Ascending aorta (tissue), 2 donors: ENCODE measurements around the gene KLRD1. TPM values are rescaled to one million over a fixed set of nuclear protein-coding genes. Genes with fewer than 3 reads are reported as not detected.
A peak's percentile ranks its signal among the peaks of the same experiment; 100 is the strongest.
"Not testable (repeated sequence)": the region's sequence is repeated elsewhere in the genome, so short reads cannot be mapped to it uniquely, and the experiment has no call there.

ENCODE experiments used
- DNase-seq, 2 donors: peaks; one replicate each; pipeline ENCODE4 v3.0.0-alpha.2; 2019; ENCODE audit warnings: low spot score in 2 of 2
- H3K27ac ChIP-seq, 2 donors: fragments of 200-600 bp; sonication (generic); one replicate each; pipeline ENCODE4 v1.5.1; 2016 to 2017; ENCODE audit warnings: mild to moderate bottlenecking in 1 of 2
- H3K27me3 ChIP-seq: fragments of 200-600 bp; sonication (generic); one replicate; pipeline ENCODE4 v1.5.1; 2017
- H3K36me3 ChIP-seq, 2 donors: fragments of 200-600 bp; sonication (generic); one replicate each; pipeline ENCODE4 v1.5.1; 2016
- H3K4me1 ChIP-seq, 2 donors: fragments of 200-600 bp; sonication (generic); one replicate each; pipeline ENCODE4 v1.5.1; 2016 to 2017; ENCODE audit warnings: mild to moderate bottlenecking in 1 of 2
- H3K4me3 ChIP-seq, 2 donors: fragments of 200-600 bp; sonication (generic); one replicate each; pipeline ENCODE4 v1.5.1; 2016 to 2017; ENCODE audit warnings: mild to moderate bottlenecking in 1 of 2
- H3K9me3 ChIP-seq, 2 donors: fragments of 200-600 bp; sonication (generic); one replicate each; pipeline ENCODE4 v1.5.1; 2016
- CTCF ChIP-seq, 3 experiments: fragments of 200-600 bp in 2 of 3; fragments of 450-650 bp in 1 of 3; sonication (generic) in 2 of 3; IDR thresholded peaks; one replicate each; pipeline ENCODE4 v1.5.1; 2016 to 2019; ENCODE audit warnings: antibody characterized with exemption in 3 of 3, mild to moderate bottlenecking in 1 of 3, moderate library complexity in 1 of 3
- intact Hi-C: fragments of 100-400 bp; cut with DNase I; formaldehyde crosslinking; loops from one replicate; pipeline ENCODE4 v1.15.1; 2023
- total RNA-seq: library from RNA; depleted of rRNA; stranded (reverse); fragments of >200 nt; gene quantifications from one replicate; pipeline ENCODE4 v1.1.0, GENCODE V29; 2016

KLRD1 gene
- total RNA-seq, 1 donor from 2014 or later, result 0.11 TPM

- Histone ChIP-seq H3K27ac (no peak overlapping the region), H3K9me3 (no peaks in the 10 kb centered on the region), H3K36me3 (no peaks in the 10 kb centered on the region), H3K27me3 (no peaks in the 10 kb centered on the region), H3K4me1 (no peaks in the 10 kb centered on the region), H3K4me3 (no peak overlapping the region)
- TF ChIP-seq CTCF (IDR thresholded peaks at IDR 0.05), result no peak
- no peak for DNase-seq
- intact Hi-C loops, result no loop called here
These were observed 3.5 kb downstream of the KLRD1 start for GRCh38 chr12:10310926-10311720.

GRCh38 chr12:10319388-10319787 is 11.7 kb downstream of the KLRD1 start:
- TF ChIP-seq CTCF (IDR thresholded peaks at IDR 0.05), result no peak
- intact Hi-C loops, result no loop called here
- DNase-seq, result no peak
- Histone ChIP-seq H3K9me3 (no peaks in the 10 kb centered on the region), H3K27me3 (no peaks in the 10 kb centered on the region), H3K4me3 (no peak overlapping the region), H3K4me1 (no peaks in the 10 kb centered on the region), H3K36me3 (no peaks in the 10 kb centered on the region), H3K27ac (no peak overlapping the region)

- TF ChIP-seq CTCF (IDR thresholded peaks at IDR 0.05), result no peak
- H3K9me3 ChIP-seq, result no peaks in the 10 kb centered on the region
- H3K4me1 ChIP-seq, result no peaks in the 10 kb centered on the region
- no peak for DNase-seq
- H3K4me3 ChIP-seq, result no peak overlapping the region
- H3K27ac ChIP-seq, result no peak overlapping the region
- H3K27me3 ChIP-seq, result no peaks in the 10 kb centered on the region
- intact Hi-C loops, result loop anchor here (10.0 kb wide), 1 partner anchor 56 kb away; no protein-coding TSS in a partner anchor
- H3K36me3 ChIP-seq, result no peaks in the 10 kb centered on the region
These were observed 13.0 kb downstream of the KLRD1 start for GRCh38 chr12:10320643-10321042.

- not testable (repeated sequence) for H3K4me3 ChIP-seq, H3K27ac ChIP-seq, DNase-seq, H3K27me3 ChIP-seq, H3K9me3 ChIP-seq, H3K36me3 ChIP-seq, H3K4me1 ChIP-seq
- intact Hi-C loops, result loop anchor here (10.0 kb wide), 1 partner anchor 64 kb away; no protein-coding TSS in a partner anchor
These were observed 21.0 kb downstream of the KLRD1 start for GRCh38 chr12:10328691-10329090.

GRCh38 chr12:10331642-10332239 is 24.1 kb downstream of the KLRD1 start:
- TF ChIP-seq CTCF (IDR thresholded peaks at IDR 0.05), result peak; percentile 38 to 68 (median 51)
- no peaks in the 10 kb centered on the region for H3K27me3 ChIP-seq
- H3K4me3 ChIP-seq, result no peak overlapping the region
- no peaks in the 10 kb centered on the region for H3K4me1 ChIP-seq
- no peak overlapping the region for H3K27ac ChIP-seq
- no peak for DNase-seq
- intact Hi-C loops, result loop anchor here (1.0 kb wide), 1 partner anchor 231 kb away; no protein-coding TSS in a partner anchor
- H3K36me3 ChIP-seq, result no peaks in the 10 kb centered on the region
- no peaks in the 10 kb centered on the region for H3K9me3 ChIP-seq

- H3K27ac ChIP-seq, H3K4me3 ChIP-seq, DNase-seq, H3K4me1 ChIP-seq, H3K36me3 ChIP-seq, H3K27me3 ChIP-seq, intact Hi-C loops, H3K9me3 ChIP-seq: not testable (repeated sequence)
These were observed 28.5 kb downstream of the KLRD1 start for GRCh38 chr12:10336196-10336595.

GRCh38 chr12:10338470-10338869 is 30.8 kb downstream of the KLRD1 start:
- H3K4me1 ChIP-seq, H3K4me3 ChIP-seq, intact Hi-C loops, H3K9me3 ChIP-seq, H3K27me3 ChIP-seq, DNase-seq, H3K27ac ChIP-seq, H3K36me3 ChIP-seq: not testable (repeated sequence)
